ENCODE data around the gene TWSG1. TPM values are rescaled to one million over a fixed set of nuclear protein-coding genes. Genes with fewer than 3 reads are reported as not detected.

Gene TWSG1
- total RNA-seq, 1 donor from 2014 or later: 37.6 TPM

DNA sequence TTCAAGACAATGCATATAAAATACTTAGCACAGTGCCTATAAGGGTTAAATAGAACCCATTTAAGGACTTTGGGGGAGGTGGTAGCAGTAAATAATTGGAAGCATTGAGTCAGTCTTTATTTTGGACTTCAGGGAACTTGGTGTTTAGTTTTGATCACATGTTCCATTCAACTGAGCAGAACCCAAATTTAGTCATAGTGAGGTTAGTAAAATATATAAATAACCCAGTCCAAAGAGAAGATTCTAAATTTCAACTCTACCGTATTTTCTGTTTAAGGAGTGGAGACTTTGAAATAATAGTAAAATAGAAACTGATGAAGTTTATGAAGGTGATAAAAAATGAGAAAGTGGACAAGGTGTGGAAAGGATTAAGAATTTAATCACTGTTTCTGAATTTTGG is 19.7 kb downstream of the TWSG1 start:
- ATAC-seq (no peak), DNase-seq (no peak)
- Histone ChIP-seq H3K27ac (no peak overlapping the region), H3K27me3 (no peaks in the 10 kb centered on the region), H3K4me3 (no peak overlapping the region), H3K36me3 (no peaks in the 10 kb centered on the region), H3K9me3 (no peaks in the 10 kb centered on the region), H3K4me1 (no peaks in the 10 kb centered on the region)
- TF ChIP-seq, protein P1, sequence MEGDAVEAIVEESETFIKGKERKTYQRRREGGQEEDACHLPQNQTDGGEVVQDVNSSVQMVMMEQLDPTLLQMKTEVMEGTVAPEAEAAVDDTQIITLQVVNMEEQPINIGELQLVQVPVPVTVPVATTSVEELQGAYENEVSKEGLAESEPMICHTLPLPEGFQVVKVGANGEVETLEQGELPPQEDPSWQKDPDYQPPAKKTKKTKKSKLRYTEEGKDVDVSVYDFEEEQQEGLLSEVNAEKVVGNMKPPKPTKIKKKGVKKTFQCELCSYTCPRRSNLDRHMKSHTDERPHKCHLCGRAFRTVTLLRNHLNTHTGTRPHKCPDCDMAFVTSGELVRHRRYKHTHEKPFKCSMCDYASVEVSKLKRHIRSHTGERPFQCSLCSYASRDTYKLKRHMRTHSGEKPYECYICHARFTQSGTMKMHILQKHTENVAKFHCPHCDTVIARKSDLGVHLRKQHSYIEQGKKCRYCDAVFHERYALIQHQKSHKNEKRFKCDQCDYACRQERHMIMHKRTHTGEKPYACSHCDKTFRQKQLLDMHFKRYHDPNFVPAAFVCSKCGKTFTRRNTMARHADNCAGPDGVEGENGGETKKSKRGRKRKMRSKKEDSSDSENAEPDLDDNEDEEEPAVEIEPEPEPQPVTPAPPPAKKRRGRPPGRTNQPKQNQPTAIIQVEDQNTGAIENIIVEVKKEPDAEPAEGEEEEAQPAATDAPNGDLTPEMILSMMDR (IDR thresholded peaks at IDR 0.05): no peak
- intact Hi-C loops (cut with DNase I): no loop called here

- TF ChIP-seq, protein P1 (IDR thresholded peaks at IDR 0.05): no peak
- Histone ChIP-seq H3K27ac (no peak overlapping the region), H3K4me3 (no peak overlapping the region), H3K27me3 (no peaks in the 10 kb centered on the region), H3K9me3 (no peaks in the 10 kb centered on the region), H3K4me1 (no peaks in the 10 kb centered on the region), H3K36me3 (no peaks in the 10 kb centered on the region)
- intact Hi-C loops (cut with DNase I): no loop called here
- ATAC-seq (peak; percentile 70), DNase-seq (no peak)
Measured at GRCh38 chr18:9356976-9357375, 22.4 kb downstream of the TWSG1 start.

DNA sequence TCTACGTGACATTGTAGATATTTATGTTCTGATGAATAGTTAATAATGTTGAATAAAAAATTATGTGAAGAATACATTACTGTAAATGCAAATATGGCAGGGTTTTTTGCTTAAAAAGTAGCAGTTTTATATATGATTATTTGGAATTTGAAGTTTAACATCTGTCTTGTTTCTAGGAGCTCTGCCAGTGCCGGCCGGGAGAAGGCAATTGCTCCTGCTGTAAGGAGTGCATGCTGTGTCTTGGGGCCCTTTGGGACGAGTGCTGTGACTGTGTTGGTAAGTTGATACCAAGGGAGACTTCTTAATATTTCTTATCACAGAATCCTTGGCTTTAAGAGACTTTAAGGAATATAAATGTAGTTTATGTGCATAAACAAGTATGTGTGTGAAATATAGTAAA is 25.2 kb downstream of the TWSG1 start:
- Histone ChIP-seq H3K27me3 (no peaks in the 10 kb centered on the region), H3K27ac (no peak overlapping the region), H3K9me3 (no peaks in the 10 kb centered on the region), H3K4me1 (no peaks in the 10 kb centered on the region), H3K4me3 (no peak overlapping the region), H3K36me3 (no peaks in the 10 kb centered on the region)
- TF ChIP-seq, protein P1 (IDR thresholded peaks at IDR 0.05): no peak
- intact Hi-C loops (cut with DNase I): no loop called here
- ATAC-seq (no peak), DNase-seq (no peak)

GRCh38 chr18:9361191-9361590 is 26.6 kb downstream of the TWSG1 start:
- intact Hi-C loops (cut with DNase I): no loop called here
- DNase-seq (no peak), ATAC-seq (no peak)
- TF ChIP-seq, protein P1 (IDR thresholded peaks at IDR 0.05): no peak
- Histone ChIP-seq H3K36me3 (no peaks in the 10 kb centered on the region), H3K4me3 (no peak overlapping the region), H3K27me3 (no peaks in the 10 kb centered on the region), H3K9me3 (no peaks in the 10 kb centered on the region), H3K4me1 (no peaks in the 10 kb centered on the region), H3K27ac (no peak overlapping the region)

DNA sequence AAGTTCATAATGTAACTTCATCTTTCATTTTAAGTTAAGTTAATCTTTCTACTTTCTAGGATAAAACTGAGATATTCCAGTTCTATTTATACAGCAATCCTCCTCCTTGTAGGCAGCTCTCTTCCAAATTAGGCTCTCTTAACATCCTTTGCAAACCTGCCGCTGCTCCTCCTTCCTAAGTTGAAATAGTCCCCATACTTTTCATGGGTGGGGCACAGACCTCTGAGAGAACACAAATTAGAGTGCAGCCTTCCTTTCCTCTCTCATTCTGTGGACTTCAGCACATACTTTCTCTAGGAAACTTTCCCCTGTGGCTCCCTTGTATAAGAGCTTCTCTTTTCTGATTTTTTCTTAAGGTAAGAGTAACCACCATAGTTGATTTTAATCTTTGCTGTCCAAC is 28.3 kb downstream of the TWSG1 start:
- Histone ChIP-seq H3K4me3 (no peak overlapping the region), H3K36me3 (no peaks in the 10 kb centered on the region), H3K27ac (no peak overlapping the region), H3K9me3 (no peaks in the 10 kb centered on the region), H3K27me3 (no peaks in the 10 kb centered on the region), H3K4me1 (no peaks in the 10 kb centered on the region)
- intact Hi-C loops (cut with DNase I): no loop called here
- TF ChIP-seq, protein P1 (IDR thresholded peaks at IDR 0.05): no peak
- DNase-seq (no peak), ATAC-seq (peak; percentile 82)

DNA sequence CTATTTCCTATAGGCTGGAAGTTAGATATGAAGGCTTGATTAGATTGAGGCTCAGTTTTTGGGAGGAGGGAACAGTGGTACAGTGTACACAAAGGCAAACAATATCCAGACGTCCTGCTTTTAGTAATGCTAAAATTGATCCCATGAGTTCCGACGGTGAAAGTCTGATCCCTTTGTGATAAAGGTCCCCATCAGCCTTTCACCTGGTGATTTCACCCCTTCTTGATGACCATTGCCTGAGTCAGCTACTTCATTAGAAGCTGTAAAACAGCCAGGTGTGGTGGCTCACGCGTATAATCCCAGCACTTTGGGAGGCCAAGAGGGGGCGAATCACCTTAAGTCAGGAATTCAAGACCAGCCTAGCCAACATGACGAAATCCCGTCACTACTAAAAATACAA is 29.7 kb downstream of the TWSG1 start:
- Histone ChIP-seq H3K9me3 (no peaks in the 10 kb centered on the region), H3K27ac (no peak overlapping the region), H3K4me1 (no peaks in the 10 kb centered on the region), H3K36me3 (no peaks in the 10 kb centered on the region), H3K4me3 (no peak overlapping the region), H3K27me3 (no peaks in the 10 kb centered on the region)
- intact Hi-C loops (cut with DNase I): no loop called here
- ATAC-seq: no peak
- no peak for DNase-seq
- TF ChIP-seq, protein P1 (IDR thresholded peaks at IDR 0.05): no peak
